Measurements from ENCODE around the gene ADARB1.
"Not testable (repeated sequence)": the region's sequence is repeated elsewhere in the genome, so short reads cannot be mapped to it uniquely, and the experiment has no call there.

The ADARB1 gene

GRCh38 chr21:45140944-45141343 lies 66.6 kb downstream of the ADARB1 start:
- in situ Hi-C loops (cut with MboI; ENCODE audit: low sequenced_read_pairs), result loop anchor here (10.0 kb wide), 1 partner anchor 324 kb away; no protein-coding TSS in a partner anchor
- not testable (repeated sequence) for H3K4me3 ChIP-seq; H3K9me3 ChIP-seq; DNase-seq (ENCODE audit: low spot score in 2 of 2); H3K27me3 ChIP-seq (ENCODE audit: low read depth); H3K36me3 ChIP-seq (replicated peaks); H3K4me1 ChIP-seq

GRCh38 chr21:45141507-45141906 lies 67.1 kb downstream of the ADARB1 start:
- in situ Hi-C loops (cut with MboI; ENCODE audit: low sequenced_read_pairs), result loop anchor here (10.0 kb wide), 1 partner anchor 323 kb away; no protein-coding TSS in a partner anchor
- Histone ChIP-seq H3K4me3 (no peak overlapping the region), H3K4me1 (no peaks in the 10 kb centered on the region), H3K36me3 (replicated peaks) (no peaks in the 10 kb centered on the region), H3K27me3 (ENCODE audit: low read depth) (no peaks in the 10 kb centered on the region), H3K9me3 (no peaks in the 10 kb centered on the region)
- no peak for DNase-seq (ENCODE audit: low spot score in 2 of 2)

- Histone ChIP-seq H3K27me3 (ENCODE audit: low read depth) (no peaks in the 10 kb centered on the region), H3K4me1 (no peaks in the 10 kb centered on the region), H3K9me3 (no peaks in the 10 kb centered on the region), H3K4me3 (no peak overlapping the region), H3K36me3 (replicated peaks) (no peaks in the 10 kb centered on the region)
- DNase-seq (ENCODE audit: low spot score in 2 of 2), result no peak
- in situ Hi-C loops (cut with MboI; ENCODE audit: low sequenced_read_pairs), result loop anchor here (10.0 kb wide), 1 partner anchor 322 kb away; no protein-coding TSS in a partner anchor
Observed at GRCh38 chr21:45142469-45143308, 68.3 kb downstream of the ADARB1 start.

- Histone ChIP-seq H3K4me3 (no peak overlapping the region), H3K9me3 (no peaks in the 10 kb centered on the region), H3K36me3 (replicated peaks) (no peaks in the 10 kb centered on the region), H3K4me1 (no peaks in the 10 kb centered on the region), H3K27me3 (ENCODE audit: low read depth) (no peaks in the 10 kb centered on the region)
- in situ Hi-C loops (cut with MboI; ENCODE audit: low sequenced_read_pairs), result loop anchor here (10.0 kb wide), 1 partner anchor 321 kb away; no protein-coding TSS in a partner anchor
- no peak for DNase-seq (ENCODE audit: low spot score in 2 of 2)
Observed at GRCh38 chr21:45143855-45144254, 69.5 kb downstream of the ADARB1 start.

- in situ Hi-C loops (cut with MboI; ENCODE audit: low sequenced_read_pairs), result loop anchor here (10.0 kb wide), 1 partner anchor 320 kb away; no protein-coding TSS in a partner anchor
- no peaks in the 10 kb centered on the region for H3K27me3 ChIP-seq (ENCODE audit: low read depth)
- no peaks in the 10 kb centered on the region for H3K36me3 ChIP-seq (replicated peaks)
- DNase-seq (ENCODE audit: low spot score in 2 of 2), result no peak
- no peaks in the 10 kb centered on the region for H3K9me3 ChIP-seq
- H3K4me3 ChIP-seq, result no peak overlapping the region
- H3K4me1 ChIP-seq, result no peaks in the 10 kb centered on the region
Observed at GRCh38 chr21:45145146-45145545, 70.8 kb downstream of the ADARB1 start.

GRCh38 chr21:45145846-45146245 lies 71.5 kb downstream of the ADARB1 start:
- in situ Hi-C loops (cut with MboI; ENCODE audit: low sequenced_read_pairs), result loop anchor here (10.0 kb wide), 1 partner anchor 319 kb away; no protein-coding TSS in a partner anchor

GRCh38 chr21:45146306-45146705 lies 71.9 kb downstream of the ADARB1 start:
- H3K9me3 ChIP-seq, result no peaks in the 10 kb centered on the region
- no peak for DNase-seq (ENCODE audit: low spot score in 2 of 2)
- in situ Hi-C loops (cut with MboI; ENCODE audit: low sequenced_read_pairs), result loop anchor here (10.0 kb wide), 1 partner anchor 318 kb away; no protein-coding TSS in a partner anchor
- H3K27me3 ChIP-seq (ENCODE audit: low read depth), result no peaks in the 10 kb centered on the region
- no peaks in the 10 kb centered on the region for H3K4me1 ChIP-seq
- no peaks in the 10 kb centered on the region for H3K36me3 ChIP-seq (replicated peaks)
- H3K4me3 ChIP-seq, result no peak overlapping the region

More at GRCh38 chr21:45145846-45146245, 71.5 kb downstream of the ADARB1 start:
- not testable (repeated sequence) for H3K27me3 ChIP-seq (ENCODE audit: low read depth); H3K36me3 ChIP-seq (replicated peaks); DNase-seq (ENCODE audit: low spot score in 2 of 2); H3K9me3 ChIP-seq; H3K4me1 ChIP-seq; H3K4me3 ChIP-seq

- H3K4me1 ChIP-seq, result no peaks in the 10 kb centered on the region
- H3K4me3 ChIP-seq, result no peak overlapping the region
- H3K9me3 ChIP-seq, result no peaks in the 10 kb centered on the region
- no peaks in the 10 kb centered on the region for H3K27me3 ChIP-seq (ENCODE audit: low read depth)
- in situ Hi-C loops (cut with MboI; ENCODE audit: low sequenced_read_pairs), result loop anchor here (10.0 kb wide), 1 partner anchor 318 kb away; no protein-coding TSS in a partner anchor
- H3K36me3 ChIP-seq (replicated peaks), result no peaks in the 10 kb centered on the region
- no peak for DNase-seq (ENCODE audit: low spot score in 2 of 2)
Observed at GRCh38 chr21:45146801-45147200, 72.4 kb downstream of the ADARB1 start.

GRCh38 chr21:45147473-45148315 lies 73.3 kb downstream of the ADARB1 start:
- Histone ChIP-seq H3K9me3 (no peaks in the 10 kb centered on the region), H3K36me3 (replicated peaks) (no peaks in the 10 kb centered on the region), H3K27me3 (ENCODE audit: low read depth) (no peaks in the 10 kb centered on the region), H3K4me1 (no peaks in the 10 kb centered on the region), H3K4me3 (no peak overlapping the region)
- in situ Hi-C loops (cut with MboI; ENCODE audit: low sequenced_read_pairs), result loop anchor here (10.0 kb wide), 1 partner anchor 317 kb away; no protein-coding TSS in a partner anchor
- no peak for DNase-seq (ENCODE audit: low spot score in 2 of 2)

GRCh38 chr21:45148316-45148990 lies 74.1 kb downstream of the ADARB1 start:
- in situ Hi-C loops (cut with MboI; ENCODE audit: low sequenced_read_pairs), result loop anchor here (10.0 kb wide), 1 partner anchor 316 kb away; no protein-coding TSS in a partner anchor
- Histone ChIP-seq H3K27me3 (ENCODE audit: low read depth) (no peaks in the 10 kb centered on the region), H3K36me3 (replicated peaks) (no peaks in the 10 kb centered on the region), H3K9me3 (no peaks in the 10 kb centered on the region), H3K4me1 (no peaks in the 10 kb centered on the region), H3K4me3 (no peak overlapping the region)
- no peak for DNase-seq (ENCODE audit: low spot score in 2 of 2)

GRCh38 chr21:45149021-45149420 lies 74.6 kb downstream of the ADARB1 start:
- Histone ChIP-seq H3K4me3 (no peak overlapping the region), H3K27me3 (ENCODE audit: low read depth) (no peaks in the 10 kb centered on the region), H3K4me1 (no peaks in the 10 kb centered on the region), H3K36me3 (replicated peaks) (no peaks in the 10 kb centered on the region), H3K9me3 (no peaks in the 10 kb centered on the region)
- no peak for DNase-seq (ENCODE audit: low spot score in 2 of 2)
- in situ Hi-C loops (cut with MboI; ENCODE audit: low sequenced_read_pairs), result loop anchor here (10.0 kb wide), 1 partner anchor 316 kb away; no protein-coding TSS in a partner anchor

- in situ Hi-C loops (cut with MboI; ENCODE audit: low sequenced_read_pairs), result no loop called here
- no peaks in the 10 kb centered on the region for H3K27me3 ChIP-seq (ENCODE audit: low read depth)
- H3K4me1 ChIP-seq, result no peaks in the 10 kb centered on the region
- no peaks in the 10 kb centered on the region for H3K9me3 ChIP-seq
- no peak overlapping the region for H3K4me3 ChIP-seq
- H3K36me3 ChIP-seq (replicated peaks), result no peaks in the 10 kb centered on the region
- no peak for DNase-seq (ENCODE audit: low spot score in 2 of 2)
Observed at GRCh38 chr21:45150638-45151131, 76.3 kb downstream of the ADARB1 start.

All from HAP-1 (cell line).